Measurements from ENCODE around the gene SLC44A4. TPM values are rescaled to one million over a fixed set of nuclear protein-coding genes. Genes with fewer than 3 reads are reported as not detected.
"Not testable (repeated sequence)": the region's sequence is repeated elsewhere in the genome, so short reads cannot be mapped to it uniquely, and the experiment has no call there.

Gene SLC44A4
- total and polyA plus RNA-seq, 11 donors = 0.07 TPM; not detected in 10

GRCh38 chr6:31918069-31918720 is 39.4 kb upstream of the SLC44A4 start:
- no peak for ATAC-seq
- H3K27ac ChIP-seq = no peak overlapping the region
- H3K27me3 ChIP-seq = no peaks in the 10 kb centered on the region
- H3K4me3 ChIP-seq = no peak overlapping the region
- H3K36me3 ChIP-seq = no peaks in the 10 kb centered on the region
- TF ChIP-seq CTCF (IDR thresholded peaks at IDR 0.05) = no peak
- TF ChIP-seq POLR2A (IDR thresholded peaks at IDR 0.05) = no peak
- WGBS, 4 donors = 75 to 88% (median 84%) methylated on average over 8 of the region's 8 CpGs
- H3K4me1 ChIP-seq = no peaks in the 10 kb centered on the region
- intact Hi-C loops (cut with DNase I) = no loop called here
- no peaks in the 10 kb centered on the region for H3K9me3 ChIP-seq
- DNase-seq = no peak

GRCh38 chr6:31915756-31916155 is 37.0 kb upstream of the SLC44A4 start:
- no peak overlapping the region for H3K27ac ChIP-seq
- intact Hi-C loops (cut with DNase I) = no loop called here
- H3K9me3 ChIP-seq = no peaks in the 10 kb centered on the region
- H3K27me3 ChIP-seq = no peaks in the 10 kb centered on the region
- no peak for ATAC-seq
- H3K4me1 ChIP-seq = peaks cover 0 to 6% (median 0%) of the 10 kb centered on the region in 12 donors
- no peaks in the 10 kb centered on the region for H3K36me3 ChIP-seq
- no peak for DNase-seq
- 79 to 83% (median 81%) methylated on average over 6 of the region's 6 CpGs for WGBS, 4 donors
- H3K4me3 ChIP-seq = no peak overlapping the region
- TF ChIP-seq CTCF (IDR thresholded peaks at IDR 0.05) (no peak), POLR2A (IDR thresholded peaks at IDR 0.05) (no peak)

GRCh38 chr6:31915351-31915750 is 36.6 kb upstream of the SLC44A4 start:
- no peaks in the 10 kb centered on the region for H3K9me3 ChIP-seq
- no peak overlapping the region for H3K4me3 ChIP-seq
- intact Hi-C loops (cut with DNase I) = no loop called here
- DNase-seq = no peak
- no peak for ATAC-seq
- H3K4me1 ChIP-seq = peaks cover 0 to 6% (median 0%) of the 10 kb centered on the region in 12 donors
- no peaks in the 10 kb centered on the region for H3K27me3 ChIP-seq
- TF ChIP-seq CTCF (IDR thresholded peaks at IDR 0.05) (no peak), POLR2A (IDR thresholded peaks at IDR 0.05) (no peak)
- no peak overlapping the region for H3K27ac ChIP-seq
- H3K36me3 ChIP-seq = no peaks in the 10 kb centered on the region

GRCh38 chr6:31911826-31912585 is 33.2 kb upstream of the SLC44A4 start:
- intact Hi-C loops (cut with DNase I) = no loop called here

GRCh38 chr6:31909298-31909697 is 30.5 kb upstream of the SLC44A4 start:
- WGBS, 4 donors = 76 to 83% (median 79%) methylated on average over 7 of the region's 7 CpGs
- not testable (repeated sequence) for H3K36me3 ChIP-seq, ATAC-seq, H3K27me3 ChIP-seq, DNase-seq, H3K9me3 ChIP-seq, H3K27ac ChIP-seq, H3K4me3 ChIP-seq
- intact Hi-C loops (cut with DNase I) = loop anchor here in 3 of 10 donors (5.0 to 10.0 kb wide), 2 partner anchors 38 to 46 kb away; partner anchors contain the start of genes NELFE (in 2 of the 3), SKIC2 (in 2 of the 3) and CFB (in 1 of the 3)
- peaks cover 0 to 16% (median 0%) of the 10 kb centered on the region in 12 donors for H3K4me1 ChIP-seq

More at GRCh38 chr6:31911826-31912585, 33.2 kb upstream of the SLC44A4 start:
- no peaks in the 10 kb centered on the region for H3K27me3 ChIP-seq
- no peaks in the 10 kb centered on the region for H3K36me3 ChIP-seq
- 73 to 76% (median 74%) methylated on average over 11 of the region's 11 CpGs for WGBS, 4 donors
- no peaks in the 10 kb centered on the region for H3K9me3 ChIP-seq
- no peak for ATAC-seq
- TF ChIP-seq CTCF (IDR thresholded peaks at IDR 0.05) (no peak), POLR2A (IDR thresholded peaks at IDR 0.05) (no peak)
- no peak overlapping the region for H3K4me3 ChIP-seq
- no peak for DNase-seq
- no peak overlapping the region for H3K27ac ChIP-seq
- peaks cover 0 to 13% (median 0%) of the 10 kb centered on the region in 12 donors for H3K4me1 ChIP-seq
